Right lobe of liver (tissue), 4 donors: Measurements from ENCODE around the gene GSG1L.

ENCODE experiments used
- POLR2A ChIP-seq: fragments of 450-650 bp; IDR thresholded peaks from one replicate; pipeline ENCODE4 v1.6.1; 2017; ENCODE audit warnings: antibody characterized with exemption, mild to moderate bottlenecking
- TF ChIP-seq, protein P1 (sequence below), 4 donors: fragments of 200-600 bp in 3 of 4; fragments of 450-650 bp in 1 of 4; IDR thresholded peaks; one replicate each; pipeline versions ENCODE4 v1.5.1 to v1.8.0; 2016 to 2022; ENCODE audit warnings: antibody characterized with exemption in 4 of 4, mild to moderate bottlenecking in 2 of 4
- donor health status: DM: no; HTN: no; CAD: no.
- donor health status: DM: no; HTN: no; CAD: no.
- donor health status: DM: no; HTN: yes; CAD: no.

DNA sequence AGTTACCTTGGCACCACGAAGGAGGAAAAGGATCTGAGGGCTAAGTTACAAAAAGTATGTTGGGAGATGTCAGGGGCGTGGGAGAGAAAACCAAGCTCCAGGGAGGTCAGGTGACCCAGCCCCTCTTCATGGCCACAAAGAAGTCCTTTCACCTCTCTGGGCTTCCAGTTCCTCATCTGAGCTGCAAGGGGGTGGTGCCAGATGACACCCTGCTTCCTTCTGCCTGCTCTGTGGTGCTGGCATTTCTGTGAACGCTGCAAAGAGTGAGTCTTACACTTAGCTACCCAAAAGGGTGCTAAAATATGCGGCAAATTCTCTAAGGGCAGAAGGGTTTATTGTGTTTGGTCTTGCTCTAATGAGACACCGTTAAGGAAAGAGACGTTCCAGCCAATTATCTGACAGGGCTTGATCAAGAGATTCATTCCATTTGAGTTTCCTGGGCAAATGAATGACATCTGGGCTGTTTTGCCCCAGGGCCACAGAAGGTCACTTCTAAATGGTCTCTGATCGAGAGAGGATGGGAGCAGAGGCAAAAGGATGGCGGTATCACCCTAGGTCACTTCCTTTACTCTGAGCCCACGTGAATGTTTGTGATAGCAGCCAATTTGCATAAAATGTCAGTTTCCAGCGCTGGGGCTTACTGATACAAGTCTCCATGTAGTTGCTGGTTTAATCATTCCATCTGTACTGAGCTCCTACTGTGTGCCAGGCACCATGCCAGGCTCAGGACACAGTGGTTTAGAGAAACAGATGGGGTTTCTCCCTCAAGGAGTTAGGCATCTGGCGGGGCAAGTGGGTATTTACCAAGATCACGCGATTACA is 303.3 kb downstream of the GSG1L start:
- TF ChIP-seq, protein P1, sequence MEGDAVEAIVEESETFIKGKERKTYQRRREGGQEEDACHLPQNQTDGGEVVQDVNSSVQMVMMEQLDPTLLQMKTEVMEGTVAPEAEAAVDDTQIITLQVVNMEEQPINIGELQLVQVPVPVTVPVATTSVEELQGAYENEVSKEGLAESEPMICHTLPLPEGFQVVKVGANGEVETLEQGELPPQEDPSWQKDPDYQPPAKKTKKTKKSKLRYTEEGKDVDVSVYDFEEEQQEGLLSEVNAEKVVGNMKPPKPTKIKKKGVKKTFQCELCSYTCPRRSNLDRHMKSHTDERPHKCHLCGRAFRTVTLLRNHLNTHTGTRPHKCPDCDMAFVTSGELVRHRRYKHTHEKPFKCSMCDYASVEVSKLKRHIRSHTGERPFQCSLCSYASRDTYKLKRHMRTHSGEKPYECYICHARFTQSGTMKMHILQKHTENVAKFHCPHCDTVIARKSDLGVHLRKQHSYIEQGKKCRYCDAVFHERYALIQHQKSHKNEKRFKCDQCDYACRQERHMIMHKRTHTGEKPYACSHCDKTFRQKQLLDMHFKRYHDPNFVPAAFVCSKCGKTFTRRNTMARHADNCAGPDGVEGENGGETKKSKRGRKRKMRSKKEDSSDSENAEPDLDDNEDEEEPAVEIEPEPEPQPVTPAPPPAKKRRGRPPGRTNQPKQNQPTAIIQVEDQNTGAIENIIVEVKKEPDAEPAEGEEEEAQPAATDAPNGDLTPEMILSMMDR (IDR thresholded peaks at IDR 0.05): no peak
- TF ChIP-seq POLR2A: no peak
